Activated gamma-delta T cell treated with Interleukin-2 at 50 U/mL for 16 hours (primary cell): ENCODE data around the gene TMEM8B.
"Not testable (repeated sequence)": the region's sequence is repeated elsewhere in the genome, so short reads cannot be mapped to it uniquely, and the experiment has no call there.

Experiments used
- DNase-seq: peaks from one replicate; pipeline ENCODE4 v3.0.0-alpha.2; 2020

Gene TMEM8B

GRCh38 chr9:35909687-35910612 lies 80.9 kb downstream of the TMEM8B start:
- no peak for DNase-seq

GRCh38 chr9:35910613-35911359 lies 81.8 kb downstream of the TMEM8B start:
- no peak for DNase-seq

GRCh38 chr9:35911690-35912089 lies 82.7 kb downstream of the TMEM8B start:
- DNase-seq = no peak

GRCh38 chr9:35912791-35913400 lies 83.9 kb downstream of the TMEM8B start:
- no peak for DNase-seq

- DNase-seq = not testable (repeated sequence)
Measured at GRCh38 chr9:35913429-35913828, 84.4 kb downstream of the TMEM8B start.

GRCh38 chr9:35914301-35914807 lies 85.3 kb downstream of the TMEM8B start:
- no peak for DNase-seq
